Liver (tissue), 9 donors: ENCODE measurements around the gene CELSR1. TPM values are rescaled to one million over a fixed set of nuclear protein-coding genes. Genes with fewer than 3 reads are reported as not detected.

Experiments used
- DNase-seq: peaks from one replicate; pipeline ENCODE4 v3.0.0-alpha.2; 2017; ENCODE audit warnings: low spot score
- H3K27ac ChIP-seq, 2 donors: one replicate each; pipeline ENCODE4 v1.7.0; 2013; ENCODE audit warnings: inconsistent platforms in 2 of 2, low read length in 2 of 2, control low read depth in 1 of 2, low read depth in 1 of 2, mild to moderate bottlenecking in 1 of 2
- H3K27me3 ChIP-seq, 4 donors: one replicate each; pipeline versions ENCODE4 v1.6.1 to v1.7.0; 2013; ENCODE audit warnings: low read length in 3 of 4, inconsistent platforms in 1 of 4, mild to moderate bottlenecking in 1 of 4, moderate library complexity in 1 of 4; ENCODE audit not compliant: control insufficient read depth in 4 of 4, insufficient read depth in 4 of 4
- H3K36me3 ChIP-seq, 4 donors: one replicate each; pipeline versions ENCODE4 v1.6.1 to v1.7.0; 2013; ENCODE audit warnings: low read length in 3 of 4, mild to moderate bottlenecking in 3 of 4, low read depth in 1 of 4, moderate library complexity in 1 of 4; ENCODE audit not compliant: control insufficient read depth in 4 of 4, insufficient read depth in 3 of 4
- H3K4me1 ChIP-seq, 4 donors: one replicate each; pipeline versions ENCODE4 v1.6.1 to v1.7.0; 2013; ENCODE audit warnings: low read length in 3 of 4, mild to moderate bottlenecking in 3 of 4, moderate library complexity in 1 of 4; ENCODE audit not compliant: control insufficient read depth in 4 of 4, insufficient read depth in 4 of 4
- H3K4me3 ChIP-seq, 3 donors: one replicate each; pipeline versions ENCODE4 v1.6.1 to v1.7.0; 2013; ENCODE audit warnings: low read length in 3 of 3, control low read depth in 1 of 3, low read depth in 1 of 3, mild to moderate bottlenecking in 1 of 3
- H3K9ac ChIP-seq, 2 donors: one replicate each; pipeline ENCODE4 v1.7.0; 2013; ENCODE audit warnings: low read length in 2 of 2, mild to moderate bottlenecking in 2 of 2, moderate library complexity in 2 of 2, control low read depth in 1 of 2, low read depth in 1 of 2
- H3K9me3 ChIP-seq, 4 donors: one replicate each; pipeline versions ENCODE4 v1.6.1 to v1.7.0; 2013; ENCODE audit warnings: low read length in 3 of 4; ENCODE audit not compliant: control insufficient read depth in 4 of 4
- ATF3 ChIP-seq: IDR thresholded peaks from 2 replicates; pipeline ENCODE4 v1.6.1; 2016; ENCODE audit warnings: antibody characterized with exemption
- CTCF ChIP-seq: fragments of 150-350 bp; IDR thresholded peaks from 2 replicates; pipeline ENCODE4 v1.5.1; 2017; ENCODE audit warnings: improper control_type of control experiment, low read depth, low read length; ENCODE audit not compliant: missing input control
- EGR1 ChIP-seq, 2 donors: IDR thresholded peaks; 2 replicates each; pipeline ENCODE4 v1.6.1; 2016 to 2018; ENCODE audit warnings: antibody characterized with exemption in 2 of 2, low read depth in 2 of 2
- FOXA1 ChIP-seq: IDR thresholded peaks from 2 replicates; pipeline ENCODE4 v1.6.1; 2016; ENCODE audit warnings: antibody characterized with exemption
- GABPA ChIP-seq, 2 donors: IDR thresholded peaks in 1 of 2; conservative IDR thresholded peaks in 1 of 2; 2 replicates each; pipeline ENCODE4 v1.6.1; 2016; ENCODE audit warnings: antibody characterized with exemption in 2 of 2, mild to moderate bottlenecking in 1 of 2, moderate library complexity in 1 of 2
- JUND ChIP-seq, 2 donors: IDR thresholded peaks; 2 replicates each; pipeline ENCODE4 v1.6.1; 2016; ENCODE audit warnings: antibody characterized with exemption in 2 of 2
- MAX ChIP-seq: IDR thresholded peaks from 2 replicates; pipeline ENCODE4 v1.6.1; 2016; ENCODE audit warnings: antibody characterized with exemption
- NR2F2 ChIP-seq: IDR thresholded peaks from 2 replicates; pipeline ENCODE4 v1.6.1; 2016; ENCODE audit warnings: antibody characterized with exemption
- RAD21 ChIP-seq, 2 donors: IDR thresholded peaks; 2 replicates each; pipeline ENCODE4 v1.6.1; 2016; ENCODE audit warnings: antibody characterized with exemption in 2 of 2, mild to moderate bottlenecking in 2 of 2
- RXRA ChIP-seq, 2 donors: IDR thresholded peaks; 2 replicates each; pipeline ENCODE4 v1.6.1; 2017 to 2018; ENCODE audit warnings: antibody characterized with exemption in 2 of 2, mild to moderate bottlenecking in 1 of 2
- SP1 ChIP-seq: IDR thresholded peaks from 2 replicates; pipeline ENCODE4 v1.6.1; 2018; ENCODE audit warnings: antibody characterized with exemption, mild to moderate bottlenecking
- ZBTB33 ChIP-seq: IDR thresholded peaks from 2 replicates; pipeline ENCODE4 v1.6.1; 2016; ENCODE audit warnings: antibody characterized with exemption
- WGBS: extraction: QIAGEN DNeasy Blood & Tissue Kit; methylation state at CpG from one replicate; pipeline ENCODE4 v1.1.7; 2013; 5-methylcytosine and 5-hydroxymethylcytosine counted together
- polyA plus RNA-seq, 2 donors: library from polyadenylated mRNA; stranded (reverse) in 1 of 2; unstranded in 1 of 2; fragments of 200-250 nt in 1 of 2; fragments of >200 nt in 1 of 2; fragmentation: Nextera tagmentation in 1 of 2; extraction: Ambion mirVana in 1 of 2; gene quantifications; one replicate each; pipeline versions ENCODE4 v1.2.1 to v1.2.3, GENCODE V29; 2013 to 2015
- total RNA-seq, 2 donors: library from RNA; depleted of rRNA; stranded (reverse); fragments of >200 nt; gene quantifications; one replicate each; pipeline ENCODE4 v1.2.3, GENCODE V29; 2014
- donor health status: healthy.
- donor health status: healthy.
- donor health status: healthy.
- donor health status: healthy.
- donor health status: healthy.

The CELSR1 gene
- total and polyA plus RNA-seq, 4 donors: 0.37 to 1.6 (median 1.3) TPM

GRCh38 chr22:46509416-46510089 lies 27.9 kb downstream of the CELSR1 start:
- Histone ChIP-seq H3K27ac (no peak overlapping the region), H3K9me3 (no peaks in the 10 kb centered on the region), H3K27me3 (no peaks in the 10 kb centered on the region), H3K4me3 (no peak overlapping the region), H3K4me1 (no peaks in the 10 kb centered on the region), H3K9ac (no peak overlapping the region), H3K36me3 (no peaks in the 10 kb centered on the region)
- no peak for TF ChIP-seq ATF3
- TF ChIP-seq ZBTB33: no peak
- TF ChIP-seq JUND (IDR thresholded peaks at IDR 0.05): no peak
- no peak for TF ChIP-seq CTCF
- no peak for TF ChIP-seq SP1
- no peak for TF ChIP-seq GABPA (IDR thresholded peaks at IDR 0.05 in 1 of 2, conservative IDR thresholded peaks at IDR 0.05 in 1 of 2)
- TF ChIP-seq NR2F2: no peak
- TF ChIP-seq EGR1 (IDR thresholded peaks at IDR 0.05; ENCODE audit: low read depth in 2 of 2): no peak
- no peak for TF ChIP-seq MAX
- TF ChIP-seq RAD21 (IDR thresholded peaks at IDR 0.05): no peak
- no peak for TF ChIP-seq RXRA (IDR thresholded peaks at IDR 0.05)
- 90% methylated on average over 16 of the region's 16 CpGs for WGBS
- DNase-seq: no peak

GRCh38 chr22:46508491-46508999 lies 28.9 kb downstream of the CELSR1 start:
- no peak for DNase-seq
- 72% methylated on average over 20 of the region's 20 CpGs for WGBS
- no peak for TF ChIP-seq CTCF
- no peak for TF ChIP-seq NR2F2
- TF ChIP-seq FOXA1: no peak
- no peak for TF ChIP-seq ATF3

More at GRCh38 chr22:46508491-46508999, 28.9 kb downstream of the CELSR1 start:
- Histone ChIP-seq H3K36me3 (no peaks in the 10 kb centered on the region), H3K9me3 (no peaks in the 10 kb centered on the region), H3K9ac (no peak overlapping the region), H3K4me3 (no peak overlapping the region), H3K27ac (no peak overlapping the region), H3K27me3 (no peaks in the 10 kb centered on the region), H3K4me1 (no peaks in the 10 kb centered on the region)
